ENCODE measurements around the gene SLC17A1.

GRCh38 chr6:25872814-25873213 is 41.0 kb upstream of the SLC17A1 start:
- TF ChIP-seq, protein P1, sequence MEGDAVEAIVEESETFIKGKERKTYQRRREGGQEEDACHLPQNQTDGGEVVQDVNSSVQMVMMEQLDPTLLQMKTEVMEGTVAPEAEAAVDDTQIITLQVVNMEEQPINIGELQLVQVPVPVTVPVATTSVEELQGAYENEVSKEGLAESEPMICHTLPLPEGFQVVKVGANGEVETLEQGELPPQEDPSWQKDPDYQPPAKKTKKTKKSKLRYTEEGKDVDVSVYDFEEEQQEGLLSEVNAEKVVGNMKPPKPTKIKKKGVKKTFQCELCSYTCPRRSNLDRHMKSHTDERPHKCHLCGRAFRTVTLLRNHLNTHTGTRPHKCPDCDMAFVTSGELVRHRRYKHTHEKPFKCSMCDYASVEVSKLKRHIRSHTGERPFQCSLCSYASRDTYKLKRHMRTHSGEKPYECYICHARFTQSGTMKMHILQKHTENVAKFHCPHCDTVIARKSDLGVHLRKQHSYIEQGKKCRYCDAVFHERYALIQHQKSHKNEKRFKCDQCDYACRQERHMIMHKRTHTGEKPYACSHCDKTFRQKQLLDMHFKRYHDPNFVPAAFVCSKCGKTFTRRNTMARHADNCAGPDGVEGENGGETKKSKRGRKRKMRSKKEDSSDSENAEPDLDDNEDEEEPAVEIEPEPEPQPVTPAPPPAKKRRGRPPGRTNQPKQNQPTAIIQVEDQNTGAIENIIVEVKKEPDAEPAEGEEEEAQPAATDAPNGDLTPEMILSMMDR (IDR thresholded peaks at IDR 0.05; ENCODE audit: insufficient read depth, low read length, poor library complexity, severe bottlenecking), result no peak
- TF ChIP-seq EZH2phosphoT487 (conservative IDR thresholded peaks at IDR 0.05; ENCODE audit: low read length), result no peak
